GM21360 (cell line): ENCODE measurements around the gene SOWAHC.
"Not testable (repeated sequence)": the region's sequence is repeated elsewhere in the genome, so short reads cannot be mapped to it uniquely, and the experiment has no call there.

Experiments
- ATAC-seq: cut with Tn5 transposase; IDR thresholded peaks from one replicate; pipeline ENCODE4 v1.9.1; 2021; ENCODE audit warnings: mild to moderate bottlenecking, moderate library complexity; ENCODE audit not compliant: unreplicated experiment

The SOWAHC gene

GRCh38 chr2:109613922-109614714 lies at the start of gene SOWAHC, which contains the start of gene SEPTIN10:
TSS of gene SOWAHC (plus strand) at chr2:109614364. CDS start at chr2:109614490, 126 bp downstream.
TSS of gene SEPTIN10 (minus strand) at chr2:109613966. CDS start at chr2:109613827, 139 bp downstream.
- peak; percentile 75 for ATAC-seq

- ATAC-seq: no peak
Measured at GRCh38 chr2:109575373-109575772, 38.8 kb upstream of the SOWAHC start.

DNA sequence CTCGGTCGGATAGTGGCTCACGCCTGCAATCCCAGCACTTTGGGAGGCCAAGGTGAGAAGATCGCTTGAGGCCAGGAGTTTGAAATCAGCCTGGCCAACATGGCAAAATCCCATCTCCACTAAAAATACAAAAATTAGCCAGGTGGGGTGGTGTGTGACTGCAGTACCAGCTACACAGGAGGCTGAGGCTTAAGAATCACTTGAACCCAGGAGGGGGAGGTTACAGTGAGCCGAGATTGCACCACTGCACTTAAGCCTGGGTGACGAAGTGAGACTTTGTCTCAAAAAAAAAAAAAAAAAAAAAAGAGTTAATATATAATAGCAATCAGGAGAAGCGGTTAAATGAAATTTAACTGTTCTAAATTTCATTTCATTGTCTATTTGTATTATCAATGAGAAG lies 36.5 kb upstream of the SOWAHC start:
- ATAC-seq: not testable (repeated sequence)

DNA sequence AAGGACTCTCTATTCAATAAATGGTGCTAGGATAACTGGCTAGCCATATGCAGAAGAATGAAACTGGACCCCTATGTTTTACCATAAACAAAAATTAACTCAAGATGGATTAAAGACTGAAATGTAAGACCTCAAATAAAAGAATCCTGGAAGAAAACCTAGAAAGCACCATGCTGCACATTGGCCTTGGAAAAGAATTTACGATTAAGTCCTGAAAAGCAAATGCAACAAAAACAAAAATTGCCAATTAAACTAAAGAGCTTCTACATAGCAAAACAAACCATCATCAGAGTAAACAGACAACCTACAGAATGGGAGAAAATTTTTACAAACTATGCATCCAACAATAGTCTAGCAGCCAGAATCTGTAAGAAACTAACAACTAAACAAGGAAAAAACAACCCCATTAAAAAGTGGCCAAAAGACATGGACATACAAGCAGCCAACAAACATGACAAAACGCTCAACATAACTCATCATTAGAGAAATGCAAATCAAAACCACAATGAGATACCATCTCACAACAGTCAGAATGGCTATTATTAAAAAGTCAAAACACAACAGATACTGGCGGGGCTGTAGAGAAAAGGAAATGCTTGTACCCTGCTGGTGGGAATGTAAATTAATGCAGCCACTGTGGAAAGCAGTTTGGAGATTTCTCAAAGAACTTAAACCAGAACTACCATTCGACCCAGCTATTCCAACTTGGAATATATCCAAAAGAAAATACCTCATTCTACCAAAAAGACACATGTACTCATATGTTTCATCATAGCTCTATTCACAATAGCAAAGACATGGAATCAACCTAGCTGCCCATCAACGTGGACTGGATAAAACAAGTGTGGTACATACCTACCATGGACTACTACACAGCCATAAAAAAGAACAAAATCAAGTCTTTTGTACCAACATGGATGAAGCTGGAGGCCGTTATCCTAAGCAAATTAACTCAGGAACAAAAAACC lies 31.0 kb upstream of the SOWAHC start:
- ATAC-seq: no peak

GRCh38 chr2:109586687-109587086 lies 27.5 kb upstream of the SOWAHC start:
- no peak for ATAC-seq

GRCh38 chr2:109591206-109591605 lies 23.0 kb upstream of the SOWAHC start:
- no peak for ATAC-seq

GRCh38 chr2:109592905-109593304 lies 21.3 kb upstream of the SOWAHC start:
- no peak for ATAC-seq

- ATAC-seq: no peak
Measured at GRCh38 chr2:109594246-109594885, 19.8 kb upstream of the SOWAHC start.

DNA sequence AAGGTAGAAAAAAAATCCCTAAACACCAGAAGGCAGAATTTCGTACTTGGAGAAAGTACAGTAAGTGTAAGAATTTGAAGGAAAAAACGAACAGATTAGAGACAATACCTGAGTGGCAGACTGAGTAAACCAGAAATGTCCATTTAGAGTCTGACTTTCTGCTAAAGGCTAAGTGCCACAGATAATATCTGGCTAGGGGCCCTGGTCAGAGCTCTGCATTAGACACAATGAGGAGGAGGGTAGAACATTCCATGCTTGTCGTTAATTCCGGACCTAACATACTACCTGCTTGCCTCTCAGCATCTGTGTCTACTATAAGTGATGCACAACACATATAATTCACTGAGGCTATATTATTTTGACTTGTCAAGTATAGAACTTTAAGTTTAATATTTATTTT lies 18.5 kb upstream of the SOWAHC start:
- no peak for ATAC-seq

DNA sequence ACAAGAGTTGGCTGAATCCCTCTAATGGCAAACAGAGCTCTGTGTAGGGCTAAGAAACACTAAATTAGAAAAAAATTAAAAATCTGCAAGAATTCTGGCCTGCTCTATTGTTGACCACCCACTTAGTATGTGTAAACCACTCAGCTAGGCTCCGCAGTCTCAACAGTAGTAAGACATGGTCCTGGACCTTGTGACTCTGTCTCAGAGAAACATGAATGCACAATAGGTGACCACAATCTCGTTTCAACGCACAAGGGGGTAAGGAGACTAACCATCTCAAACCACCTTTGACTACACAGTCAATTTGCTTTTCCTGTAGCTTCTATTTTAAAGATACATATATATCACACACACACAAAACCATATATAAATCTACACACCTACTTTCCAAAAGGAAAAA lies 16.9 kb upstream of the SOWAHC start:
- no peak for ATAC-seq

GRCh38 chr2:109601783-109602182 lies 12.4 kb upstream of the SOWAHC start:
- no peak for ATAC-seq

GRCh38 chr2:109602617-109603188 lies 11.5 kb upstream of the SOWAHC start:
- no peak for ATAC-seq

DNA sequence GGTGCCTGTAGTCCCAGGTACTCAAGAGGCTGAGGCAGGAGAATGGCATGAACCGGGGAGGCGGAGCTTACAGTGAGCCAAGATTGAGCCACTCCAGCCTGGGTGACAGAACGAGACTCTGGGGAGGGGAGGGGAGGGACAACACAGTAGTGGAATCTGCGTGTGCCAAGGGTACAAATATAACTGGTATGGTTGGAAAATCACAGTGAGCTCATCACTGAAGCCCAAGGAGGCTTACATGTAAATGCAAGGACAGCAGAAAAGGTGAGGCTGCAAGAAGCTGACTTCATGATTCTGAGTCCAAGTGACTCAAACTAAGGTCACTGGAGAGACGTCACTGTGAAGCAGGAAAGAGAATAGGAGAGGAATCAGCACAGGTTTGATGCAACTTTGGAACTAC lies 9.6 kb upstream of the SOWAHC start:
- ATAC-seq: no peak

DNA sequence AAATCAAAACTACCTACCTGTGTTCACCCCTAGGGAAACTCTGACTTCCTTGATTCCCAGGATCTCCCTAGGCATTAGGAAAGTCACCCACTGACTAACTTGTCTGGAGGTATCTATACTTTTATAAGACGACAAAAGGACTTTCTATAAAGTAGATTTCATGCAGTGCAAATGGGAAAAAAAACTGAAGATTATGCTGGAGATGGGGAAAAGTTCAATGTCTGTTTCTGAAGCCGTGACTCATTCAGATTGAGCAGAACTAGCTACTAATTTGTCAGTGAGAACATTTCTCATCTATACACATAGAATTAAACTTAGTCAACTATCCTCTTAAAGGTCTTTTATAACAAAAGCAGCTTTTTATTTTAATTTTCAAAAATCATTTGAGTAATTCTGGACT lies 6.4 kb upstream of the SOWAHC start:
- ATAC-seq: no peak

DNA sequence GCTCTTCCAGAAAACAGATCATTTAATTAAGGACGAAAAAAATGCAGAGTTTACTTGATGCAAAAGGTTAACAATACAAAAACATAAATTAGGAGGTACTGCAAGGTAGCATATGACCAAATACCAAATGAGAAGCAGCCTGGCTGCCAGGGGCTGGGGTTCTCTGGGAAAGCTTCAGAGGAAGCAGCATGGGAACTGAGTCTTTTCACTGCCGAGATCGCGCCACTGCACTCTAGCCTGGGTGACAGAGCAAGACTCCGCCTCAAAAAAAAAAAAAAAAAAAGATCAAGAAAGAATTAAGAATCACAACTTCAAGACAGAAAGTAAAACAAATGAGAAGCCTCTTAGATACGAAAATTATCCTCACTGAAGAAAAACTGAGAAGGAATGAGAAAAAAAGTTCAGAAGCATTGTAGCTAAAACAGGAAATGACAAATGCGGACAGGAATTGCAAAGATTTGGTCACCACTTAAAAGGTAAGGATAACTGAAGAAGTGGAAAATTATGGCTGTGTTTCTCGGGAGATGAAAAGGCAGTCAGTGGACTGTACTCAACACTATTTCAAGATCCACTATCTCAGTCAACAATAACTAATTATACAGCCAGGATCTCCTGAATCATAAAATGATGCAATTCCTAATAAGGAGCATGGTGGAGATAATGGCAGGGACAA lies 4.7 kb upstream of the SOWAHC start:
- ATAC-seq: no peak

- ATAC-seq: no peak
Measured at GRCh38 chr2:109611467-109612095, 2.6 kb upstream of the SOWAHC start.

- peak; percentile 26 for ATAC-seq
Measured at GRCh38 chr2:109613081-109613921, 863 bp upstream of the SOWAHC start.

DNA sequence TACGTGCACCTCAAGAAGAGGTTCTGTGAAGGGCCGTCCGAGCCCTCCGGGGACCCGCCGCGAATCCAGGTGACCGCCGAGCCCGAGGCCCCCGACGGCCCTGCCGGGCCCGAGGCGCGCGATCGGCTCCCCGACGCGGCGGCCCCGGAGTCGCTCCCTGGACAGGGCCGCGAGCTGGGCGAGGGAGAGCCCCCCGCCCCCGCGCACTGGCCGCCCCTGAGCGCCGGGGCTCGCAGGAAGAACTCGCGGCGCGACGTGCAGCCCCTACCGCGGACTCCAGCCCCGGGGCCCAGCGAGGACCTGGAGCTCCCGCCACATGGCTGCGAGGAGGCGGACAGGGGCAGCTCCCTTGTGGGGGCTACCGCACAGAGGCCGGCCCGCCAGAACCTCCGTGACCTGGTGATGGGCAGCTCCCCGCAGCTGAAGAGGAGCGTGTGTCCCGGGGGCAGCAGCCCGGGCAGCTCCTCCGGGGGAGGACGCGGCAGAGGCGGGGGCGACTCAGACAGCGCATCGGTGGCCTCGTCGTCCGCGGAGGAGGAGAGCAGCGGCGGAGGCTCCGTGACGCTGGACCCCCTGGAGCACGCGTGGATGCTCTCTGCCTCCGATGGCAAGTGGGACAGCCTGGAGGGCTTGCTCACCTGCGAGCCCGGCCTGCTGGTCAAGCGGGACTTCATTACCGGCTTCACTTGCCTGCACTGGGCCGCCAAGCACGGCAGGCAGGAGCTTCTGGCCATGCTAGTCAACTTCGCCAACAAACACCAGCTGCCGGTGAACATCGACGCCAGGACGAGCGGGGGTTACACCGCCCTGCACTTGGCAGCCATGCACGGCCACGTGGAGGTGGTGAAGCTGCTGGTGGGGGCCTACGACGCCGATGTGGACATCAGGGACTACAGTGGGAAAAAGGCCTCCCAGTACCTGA lies 812 bp downstream of the SOWAHC start:
- no peak for ATAC-seq
